HepG2 (cell line): Measurements from ENCODE around the gene TH. TPM values are rescaled to one million over a fixed set of nuclear protein-coding genes. Genes with fewer than 3 reads are reported as not detected.

Source experiments
- ATAC-seq: fragments of 200-7000 bp; cut with Tn5 transposase; 3 replicates; pipeline ENCODE4 v1.9.1; 2020; ENCODE audit warnings: mild to moderate bottlenecking, moderate library complexity
- BruUV-seq: library from RNA; stranded (reverse); fragments of 400-500 nt; replicated peaks from 2 replicates; lab custom pipeline; 2021; lab: Mats Ljungman, UMichigan
- CTCF ChIA-PET: fragments of 300-600 bp; formaldehyde crosslinking; extraction: SDS; loops from one replicate; lab custom pipeline; 2021; ENCODE audit warnings: low total read pairs, inconsistent platforms, low intra/inter-chr PET ratio; lab: Yijun Ruan, JAX
- POLR2A ChIA-PET: fragments of 350-600 bp; sonication (Branson Sonifier 250); formaldehyde crosslinking; loops from one replicate; lab custom pipeline; 2020; ENCODE audit warnings: antibody characterized with exemption, inconsistent platforms; lab: Yijun Ruan, JAX
- DNase-seq: peaks from one replicate; pipeline ENCODE4 v3.0.0-alpha.2; 2015; ENCODE audit warnings: low spot score
- FAIRE-seq: peaks from 3 replicates; lab custom pipeline; 2011; peaks lifted over from hg19 to GRCh38; lab: Jason Lieb, UNC
- H2AFZ ChIP-seq: one replicate; pipeline ENCODE4 v1.6.1; 2011; ENCODE audit warnings: low read length, inconsistent platforms
- H3K27ac ChIP-seq: fragments of 300-600 bp; 3 replicates; pipeline ENCODE4 v1.8.0; 2011; ENCODE audit warnings: mixed run types, mild to moderate bottlenecking, mixed read lengths, low read length, inconsistent platforms; ENCODE audit not compliant: insufficient read depth; ENCODE audit errors: extremely low read length
- H3K27me3 ChIP-seq, 2 experiments: fragments of 200-600 bp in 1 of 2; 2 replicates in 1 of 2; 3 replicates in 1 of 2; pipeline versions ENCODE4 v1.6.0 to v1.8.0; 2011; ENCODE audit warnings: low read length in 2 of 2, mild to moderate bottlenecking in 2 of 2, moderate library complexity in 2 of 2, inconsistent platforms in 1 of 2; ENCODE audit not compliant: insufficient read depth in 2 of 2, control insufficient read depth in 1 of 2
- H3K36me3 ChIP-seq, 2 experiments: fragments of 200-600 bp in 1 of 2; replicated peaks in 1 of 2; 2 replicates in 1 of 2; 3 replicates in 1 of 2; pipeline versions ENCODE4 v1.5.1 to v1.8.0; 2011; ENCODE audit warnings: low read length in 2 of 2, inconsistent platforms in 1 of 2; ENCODE audit not compliant: insufficient read depth in 2 of 2, control insufficient read depth in 1 of 2
- H3K4me1 ChIP-seq: 2 replicates; pipeline ENCODE4 v1.5.1; 2012; ENCODE audit warnings: low read length, inconsistent platforms; ENCODE audit not compliant: insufficient read depth
- H3K4me2 ChIP-seq: 2 replicates; pipeline ENCODE4 v1.6.0; 2011; ENCODE audit warnings: low read depth, low read length, inconsistent platforms
- H3K4me3 ChIP-seq, 3 experiments: fragments of 200-600 bp in 1 of 3; sonication (generic), shearing (Covaris generic) in 1 of 3; replicated peaks in 1 of 3; 2 replicates each; pipeline ENCODE4 v1.5.1; 2011 to 2016; ENCODE audit warnings: low read length in 3 of 3, inconsistent platforms in 2 of 3, low read depth in 2 of 3, mild to moderate bottlenecking in 2 of 3, control low read depth in 1 of 3, mixed read lengths in 1 of 3; ENCODE audit not compliant: insufficient read depth in 1 of 3
- H3K79me2 ChIP-seq: one replicate; pipeline ENCODE4 v1.6.1; 2011; ENCODE audit warnings: low read length, inconsistent platforms; ENCODE audit not compliant: insufficient read depth
- H3K9ac ChIP-seq: 2 replicates; pipeline ENCODE4 v1.6.0; 2011; ENCODE audit warnings: mild to moderate bottlenecking, low read depth, low read length, inconsistent platforms; ENCODE audit not compliant: insufficient read depth
- H3K9me3 ChIP-seq: 2 replicates; pipeline ENCODE4 v1.5.1; 2012; ENCODE audit warnings: mild to moderate bottlenecking, low read length
- H4K20me1 ChIP-seq: 2 replicates; pipeline ENCODE4 v1.6.0; 2011; ENCODE audit warnings: inconsistent platforms, mild to moderate bottlenecking, low read length, moderate library complexity; ENCODE audit not compliant: insufficient read depth
- ERF ChIP-seq: IDR thresholded peaks from 2 replicates; pipeline ENCODE4 v1.6.1; 2018; ENCODE audit warnings: missing biosample characterization, missing genetic modification reagents
- FLYWCH1 ChIP-seq: sonication (generic); formaldehyde crosslinking; IDR thresholded peaks from 2 replicates; pipeline ENCODE4 v1.8.1; 2023; ENCODE audit warnings: mild to moderate bottlenecking, missing genetic modification reagents
- NR2C2 ChIP-seq: sonication (generic); formaldehyde crosslinking; IDR thresholded peaks from 2 replicates; pipeline ENCODE4 v1.4.0; 2020; ENCODE audit warnings: missing genetic modification reagents, mild to moderate bottlenecking, moderate library complexity, borderline replicate concordance
- RFX5 ChIP-seq: IDR thresholded peaks from 2 replicates; pipeline ENCODE4 v1.6.1; 2011; ENCODE audit warnings: low read depth, low read length, improper control_type of control experiment
- SALL1 ChIP-seq: sonication (generic); formaldehyde crosslinking; IDR thresholded peaks from 2 replicates; pipeline ENCODE4 v1.8.0; 2022; ENCODE audit warnings: mild to moderate bottlenecking, missing genetic modification reagents
- TRIM24 ChIP-seq: sonication (generic); formaldehyde crosslinking; IDR thresholded peaks from 2 replicates; pipeline ENCODE4 v1.8.0; 2022; ENCODE audit warnings: mild to moderate bottlenecking, missing genetic modification reagents
- WGBS: methylation state at CpG from one replicate; pipeline ENCODE4 v1.1.6; 2017; ENCODE audit warnings: low lambda C conversion rate; 5-methylcytosine and 5-hydroxymethylcytosine counted together
- in situ Hi-C: cut with HindIII; loops from 2 replicates; pipeline ENCODE4 v1.10.0; 2017; ENCODE audit warnings: low pct_unique_long_range_greater_than_20kb; ENCODE audit not compliant: extremely low pct_ligation_motif_present
- intact Hi-C: fragments of 100-400 bp; cut with micrococcal nuclease; formaldehyde crosslinking; loops from one replicate; pipeline ENCODE4 v1.10.0; 2022; ENCODE audit not compliant: unreplicated experiment
- polyA plus RNA-seq, 8 experiments: library from polyadenylated mRNA; depleted of rRNA in 3 of 8; stranded (reverse) in 7 of 8; unstranded in 1 of 8; fragments of >200 nt; fragmentation: Illumina TruSeq in 4 of 8; extraction: Trizol in 4 of 8; gene quantifications; 2 replicates each; pipeline versions ENCODE4 v1.2.1 to v1.2.3, GENCODE V29; 2011 to 2016; ENCODE audit warnings: low read depth in 4 of 8, missing spikeins in 1 of 8, mixed read lengths in 1 of 8; ENCODE audit not compliant: insufficient read depth in 1 of 8
- total RNA-seq, 5 experiments: library from RNA; depleted of rRNA; stranded (reverse); fragments of >200 nt; fragmentation: Illumina TruSeq; extraction: Trizol; gene quantifications; 2 replicates each; pipeline ENCODE4 v1.2.3, GENCODE V29; 2016; ENCODE audit warnings: low read depth in 1 of 5
- TF ChIP-seq, protein P1 (sequence below): sonication (generic); formaldehyde crosslinking; conservative IDR thresholded peaks from 2 replicates; pipeline ENCODE4 v1.8.1; 2023; ENCODE audit warnings: missing genetic modification reagents
- TF ChIP-seq, protein P2 (sequence below), 2 experiments: IDR thresholded peaks; 2 replicates each; pipeline ENCODE4 v1.6.1; 2011 to 2012; ENCODE audit warnings: low read length in 2 of 2, borderline replicate concordance in 1 of 2, low read depth in 1 of 2, mild to moderate bottlenecking in 1 of 2, moderate library complexity in 1 of 2
- TF ChIP-seq, protein P3 (sequence below): sonication (generic); formaldehyde crosslinking; IDR thresholded peaks from 2 replicates; pipeline ENCODE4 v1.4.0; 2020; ENCODE audit warnings: missing genetic modification reagents

TH gene
- total and polyA plus RNA-seq, 2 of the 13 experiments (the other 11 are each of a cell fraction or from before 2014, with no cell fraction given) = 0.36 TPM; not detected in 1

DNA sequence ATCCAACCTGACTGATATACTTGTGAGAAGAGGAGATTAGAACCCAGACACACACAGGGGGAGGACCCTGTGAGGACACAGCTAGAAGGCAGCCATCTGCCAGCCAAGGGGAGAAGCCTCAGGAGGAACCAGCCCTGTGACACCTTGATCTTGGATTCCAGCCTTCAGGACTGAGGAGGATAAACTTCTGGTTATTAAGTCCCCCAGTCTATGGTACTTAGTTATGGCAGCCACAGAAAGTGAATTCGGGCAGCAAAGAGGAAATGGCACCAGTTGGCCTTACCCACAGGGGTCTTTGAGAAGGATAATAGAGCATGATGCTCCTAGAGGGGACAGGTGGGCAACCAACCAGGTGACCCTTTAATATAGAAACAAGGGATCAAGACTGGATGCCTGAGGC lies 49.4 kb upstream of the TH start:
- 0% methylated on average over 1 of the region's 1 CpG for WGBS
- Histone ChIP-seq H3K4me1 (peaks cover 30% of the 10 kb centered on the region), H3K36me3 (no peaks in the 10 kb centered on the region), H3K9me3 (no peaks in the 10 kb centered on the region), H3K79me2 (no peaks in the 10 kb centered on the region), H3K27me3 (peaks cover 0 to 25% of the 10 kb centered on the region in 2 experiments; a peak in 3 of 5 replicates), H3K4me3 (no peak overlapping the region), H3K27ac (no peak overlapping the region), H4K20me1 (no peaks in the 10 kb centered on the region), H3K4me2 (no peak overlapping the region), H3K9ac (no peak overlapping the region), H2AFZ (no peak overlapping the region)
- ChIA-PET POLR2A (no interaction called here), CTCF (no interaction called here)
- intact Hi-C loops (no loop called here), in situ Hi-C loops (loop anchor here (25.0 kb wide), 1 partner anchor 516 kb away; no protein-coding TSS in a partner anchor)
- FAIRE-seq = no peak
- TF ChIP-seq, protein P1, sequence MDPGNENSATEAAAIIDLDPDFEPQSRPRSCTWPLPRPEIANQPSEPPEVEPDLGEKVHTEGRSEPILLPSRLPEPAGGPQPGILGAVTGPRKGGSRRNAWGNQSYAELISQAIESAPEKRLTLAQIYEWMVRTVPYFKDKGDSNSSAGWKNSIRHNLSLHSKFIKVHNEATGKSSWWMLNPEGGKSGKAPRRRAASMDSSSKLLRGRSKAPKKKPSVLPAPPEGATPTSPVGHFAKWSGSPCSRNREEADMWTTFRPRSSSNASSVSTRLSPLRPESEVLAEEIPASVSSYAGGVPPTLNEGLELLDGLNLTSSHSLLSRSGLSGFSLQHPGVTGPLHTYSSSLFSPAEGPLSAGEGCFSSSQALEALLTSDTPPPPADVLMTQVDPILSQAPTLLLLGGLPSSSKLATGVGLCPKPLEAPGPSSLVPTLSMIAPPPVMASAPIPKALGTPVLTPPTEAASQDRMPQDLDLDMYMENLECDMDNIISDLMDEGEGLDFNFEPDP (CRISPR knock-in tag) = no peak
- TF ChIP-seq SALL1 (CRISPR knock-in tag) = no peak
- TF ChIP-seq, protein P2, sequence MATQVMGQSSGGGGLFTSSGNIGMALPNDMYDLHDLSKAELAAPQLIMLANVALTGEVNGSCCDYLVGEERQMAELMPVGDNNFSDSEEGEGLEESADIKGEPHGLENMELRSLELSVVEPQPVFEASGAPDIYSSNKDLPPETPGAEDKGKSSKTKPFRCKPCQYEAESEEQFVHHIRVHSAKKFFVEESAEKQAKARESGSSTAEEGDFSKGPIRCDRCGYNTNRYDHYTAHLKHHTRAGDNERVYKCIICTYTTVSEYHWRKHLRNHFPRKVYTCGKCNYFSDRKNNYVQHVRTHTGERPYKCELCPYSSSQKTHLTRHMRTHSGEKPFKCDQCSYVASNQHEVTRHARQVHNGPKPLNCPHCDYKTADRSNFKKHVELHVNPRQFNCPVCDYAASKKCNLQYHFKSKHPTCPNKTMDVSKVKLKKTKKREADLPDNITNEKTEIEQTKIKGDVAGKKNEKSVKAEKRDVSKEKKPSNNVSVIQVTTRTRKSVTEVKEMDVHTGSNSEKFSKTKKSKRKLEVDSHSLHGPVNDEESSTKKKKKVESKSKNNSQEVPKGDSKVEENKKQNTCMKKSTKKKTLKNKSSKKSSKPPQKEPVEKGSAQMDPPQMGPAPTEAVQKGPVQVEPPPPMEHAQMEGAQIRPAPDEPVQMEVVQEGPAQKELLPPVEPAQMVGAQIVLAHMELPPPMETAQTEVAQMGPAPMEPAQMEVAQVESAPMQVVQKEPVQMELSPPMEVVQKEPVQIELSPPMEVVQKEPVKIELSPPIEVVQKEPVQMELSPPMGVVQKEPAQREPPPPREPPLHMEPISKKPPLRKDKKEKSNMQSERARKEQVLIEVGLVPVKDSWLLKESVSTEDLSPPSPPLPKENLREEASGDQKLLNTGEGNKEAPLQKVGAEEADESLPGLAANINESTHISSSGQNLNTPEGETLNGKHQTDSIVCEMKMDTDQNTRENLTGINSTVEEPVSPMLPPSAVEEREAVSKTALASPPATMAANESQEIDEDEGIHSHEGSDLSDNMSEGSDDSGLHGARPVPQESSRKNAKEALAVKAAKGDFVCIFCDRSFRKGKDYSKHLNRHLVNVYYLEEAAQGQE (IDR thresholded peaks at IDR 0.05; ENCODE audit: borderline replicate concordance in 1 of 2, low read depth in 1 of 2, low read length in 2 of 2) = no peak
- no peak for TF ChIP-seq RFX5
- no peak for TF ChIP-seq FLYWCH1 (CRISPR knock-in tag)
- no peak for TF ChIP-seq NR2C2 (CRISPR knock-in tag)
- TF ChIP-seq, protein P3, sequence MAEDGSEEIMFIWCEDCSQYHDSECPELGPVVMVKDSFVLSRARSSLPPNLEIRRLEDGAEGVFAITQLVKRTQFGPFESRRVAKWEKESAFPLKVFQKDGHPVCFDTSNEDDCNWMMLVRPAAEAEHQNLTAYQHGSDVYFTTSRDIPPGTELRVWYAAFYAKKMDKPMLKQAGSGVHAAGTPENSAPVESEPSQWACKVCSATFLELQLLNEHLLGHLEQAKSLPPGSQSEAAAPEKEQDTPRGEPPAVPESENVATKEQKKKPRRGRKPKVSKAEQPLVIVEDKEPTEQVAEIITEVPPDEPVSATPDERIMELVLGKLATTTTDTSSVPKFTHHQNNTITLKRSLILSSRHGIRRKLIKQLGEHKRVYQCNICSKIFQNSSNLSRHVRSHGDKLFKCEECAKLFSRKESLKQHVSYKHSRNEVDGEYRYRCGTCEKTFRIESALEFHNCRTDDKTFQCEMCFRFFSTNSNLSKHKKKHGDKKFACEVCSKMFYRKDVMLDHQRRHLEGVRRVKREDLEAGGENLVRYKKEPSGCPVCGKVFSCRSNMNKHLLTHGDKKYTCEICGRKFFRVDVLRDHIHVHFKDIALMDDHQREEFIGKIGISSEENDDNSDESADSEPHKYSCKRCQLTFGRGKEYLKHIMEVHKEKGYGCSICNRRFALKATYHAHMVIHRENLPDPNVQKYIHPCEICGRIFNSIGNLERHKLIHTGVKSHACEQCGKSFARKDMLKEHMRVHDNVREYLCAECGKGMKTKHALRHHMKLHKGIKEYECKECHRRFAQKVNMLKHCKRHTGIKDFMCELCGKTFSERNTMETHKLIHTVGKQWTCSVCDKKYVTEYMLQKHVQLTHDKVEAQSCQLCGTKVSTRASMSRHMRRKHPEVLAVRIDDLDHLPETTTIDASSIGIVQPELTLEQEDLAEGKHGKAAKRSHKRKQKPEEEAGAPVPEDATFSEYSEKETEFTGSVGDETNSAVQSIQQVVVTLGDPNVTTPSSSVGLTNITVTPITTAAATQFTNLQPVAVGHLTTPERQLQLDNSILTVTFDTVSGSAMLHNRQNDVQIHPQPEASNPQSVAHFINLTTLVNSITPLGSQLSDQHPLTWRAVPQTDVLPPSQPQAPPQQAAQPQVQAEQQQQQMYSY (CRISPR knock-in tag) = no peak
- TF ChIP-seq ERF (CRISPR knock-in tag) = no peak
- TF ChIP-seq TRIM24 (CRISPR knock-in tag) = no peak
- DNase-seq = no peak
- ATAC-seq = no peak
- BruUV-seq = no TSS peak
